GM12878 (cell line): ENCODE measurements around the gene LPIN1. TPM values are rescaled to one million over a fixed set of nuclear protein-coding genes. Genes with fewer than 3 reads are reported as not detected.

Experiments used
- ATAC-seq: fragments of 200-7000 bp; cut with Tn5 transposase; 3 replicates; pipeline ENCODE4 v1.9.1; 2020; ENCODE audit warnings: mild to moderate bottlenecking, moderate library complexity
- BruUV-seq: library from RNA; stranded (reverse); fragments of 400-500 nt; replicated peaks from 2 replicates; lab custom pipeline; 2021; lab: Mats Ljungman, UMichigan
- CTCF ChIA-PET: fragments of 300-600 bp; sonication (Branson Sonifier 250); formaldehyde crosslinking; extraction: SDS; loops from one replicate; lab custom pipeline; 2021; ENCODE audit warnings: inconsistent platforms; lab: Yijun Ruan, JAX
- POLR2A ChIA-PET: fragments of 350-600 bp; formaldehyde crosslinking; extraction: SDS; loops from one replicate; lab custom pipeline; 2021; ENCODE audit warnings: inconsistent platforms; lab: Charles Lee
- RAD21 ChIA-PET: fragments of 300-600 bp; sonication (Branson Sonifier 250); formaldehyde crosslinking; loops from one replicate; lab custom pipeline; 2023; ENCODE audit warnings: antibody characterized with exemption; ENCODE audit not compliant: unreplicated experiment; lab: Charles Lee
- SMC1A ChIA-PET: fragments of 300-600 bp; sonication (Branson Sonifier 250); formaldehyde crosslinking; loops from one replicate; lab custom pipeline; 2023; ENCODE audit not compliant: unreplicated experiment, uncharacterized antibody; lab: Charles Lee
- DNase-seq: peaks from one replicate; pipeline ENCODE4 v3.0.0-alpha.2; 2011; ENCODE audit warnings: low read depth, low spot score
- FAIRE-seq: peaks from 3 replicates; lab custom pipeline; 2011; peaks lifted over from hg19 to GRCh38; lab: Jason Lieb, UNC
- H2AFZ ChIP-seq: 2 replicates; pipeline ENCODE4 v1.6.0; 2011; ENCODE audit warnings: low read depth, low read length, control low read depth; ENCODE audit not compliant: control insufficient read depth
- H3K27ac ChIP-seq: 2 replicates; pipeline ENCODE4 v1.5.1; 2011; ENCODE audit warnings: control low read depth; ENCODE audit not compliant: control insufficient read depth, insufficient read depth
- H3K27me3 ChIP-seq, 2 experiments: replicated peaks in 1 of 2; 2 replicates each; pipeline versions ENCODE4 v1.6.0 to v1.6.1; 2011; ENCODE audit warnings: low read length in 1 of 2; ENCODE audit not compliant: control insufficient read depth in 2 of 2, insufficient read depth in 2 of 2
- H3K36me3 ChIP-seq, 2 experiments: 2 replicates each; pipeline ENCODE4 v1.5.1; 2011; ENCODE audit warnings: low read length in 1 of 2; ENCODE audit not compliant: control insufficient read depth in 2 of 2, insufficient read depth in 2 of 2
- H3K4me1 ChIP-seq: 2 replicates; pipeline ENCODE4 v1.6.1; 2011; ENCODE audit warnings: mild to moderate bottlenecking, low read length, moderate library complexity, mixed read lengths; ENCODE audit not compliant: control insufficient read depth, insufficient read depth
- H3K4me2 ChIP-seq: 2 replicates; pipeline ENCODE4 v1.6.0; 2011; ENCODE audit warnings: control low read depth; ENCODE audit not compliant: control insufficient read depth, insufficient read depth
- H3K4me3 ChIP-seq: fragments of 200-600 bp; sonication (generic); 2 replicates; pipeline ENCODE4 v1.5.1; 2016
- H3K79me2 ChIP-seq: 2 replicates; pipeline ENCODE4 v1.6.0; 2011; ENCODE audit warnings: low read length; ENCODE audit not compliant: control insufficient read depth, insufficient read depth
- H3K9ac ChIP-seq: 2 replicates; pipeline ENCODE4 v1.8.0; 2011; ENCODE audit warnings: low read length, control low read depth, mixed read lengths; ENCODE audit not compliant: control insufficient read depth, insufficient read depth
- H3K9me3 ChIP-seq: replicated peaks from 3 replicates; pipeline ENCODE4 v1.5.1; 2011; ENCODE audit warnings: mild to moderate bottlenecking, low read length; ENCODE audit not compliant: control insufficient read depth, insufficient read depth
- H4K20me1 ChIP-seq: 2 replicates; pipeline ENCODE4 v1.6.0; 2011; ENCODE audit not compliant: control insufficient read depth, insufficient read depth
- ASH2L ChIP-seq: fragments of 300-600, 200-600 bp; sonication (generic); IDR thresholded peaks from 2 replicates; pipeline ENCODE4 v1.6.1; 2017; ENCODE audit warnings: low read depth, mild to moderate bottlenecking, borderline replicate concordance
- ATF2 ChIP-seq: IDR thresholded peaks from 2 replicates; pipeline ENCODE4 v1.6.1; 2012; ENCODE audit warnings: low read length, inconsistent platforms
- CBX5 ChIP-seq: sonication (generic); IDR thresholded peaks from 2 replicates; pipeline ENCODE4 v1.6.1; 2016; ENCODE audit warnings: low read depth, moderate library complexity, mild to moderate bottlenecking, inconsistent platforms
- CREB1 ChIP-seq: IDR thresholded peaks from 2 replicates; pipeline ENCODE4 v1.6.1; 2012; ENCODE audit warnings: low read depth, mild to moderate bottlenecking, inconsistent platforms
- HSF1 ChIP-seq: fragments of 150-350 bp; IDR thresholded peaks from 2 replicates; pipeline ENCODE4 v1.6.1; 2014; ENCODE audit warnings: mild to moderate bottlenecking, low read depth, low read length
- JUND ChIP-seq: IDR thresholded peaks from 2 replicates; pipeline ENCODE4 v1.6.1; 2012; ENCODE audit warnings: low read depth, mild to moderate bottlenecking, low read length, improper control_type of control experiment, moderate library complexity
- MXI1 ChIP-seq: fragments of 150-350 bp; IDR thresholded peaks from 2 replicates; pipeline ENCODE4 v1.6.1; 2011; ENCODE audit warnings: low read depth, mild to moderate bottlenecking, inconsistent platforms, low read length, improper control_type of control experiment
- NFIC ChIP-seq: IDR thresholded peaks from 2 replicates; pipeline ENCODE4 v1.6.1; 2012; ENCODE audit warnings: low read depth, mild to moderate bottlenecking, inconsistent platforms, low read length, moderate library complexity
- RCOR1 ChIP-seq: conservative IDR thresholded peaks from 2 replicates; pipeline ENCODE4 v1.6.1; 2012; ENCODE audit warnings: low read depth, low read length, improper control_type of control experiment
- REST ChIP-seq: IDR thresholded peaks from 2 replicates; pipeline ENCODE4 v1.6.1; 2012; ENCODE audit warnings: mild to moderate bottlenecking, low read depth, low read length
- SMAD5 ChIP-seq: IDR thresholded peaks from 2 replicates; pipeline ENCODE4 v1.6.1; 2016; ENCODE audit warnings: antibody characterized with exemption, low read depth
- WGBS: methylation state at CpG from one replicate; pipeline ENCODE4 v1.1.6; 2016; ENCODE audit warnings: low lambda C conversion rate; ENCODE audit not compliant: insufficient replicate concordance, insufficient coverage; ENCODE audit errors: missing lambda C conversion rate; 5-methylcytosine and 5-hydroxymethylcytosine counted together
- in situ Hi-C: fragments of 300-500 bp; cut with MboI; formaldehyde crosslinking; loops from 9 replicates; pipeline ENCODE4 v1.14.3; 2018; ENCODE audit warnings: mixed read lengths
- intact Hi-C: fragments of 100-400 bp; cut with micrococcal nuclease; formaldehyde crosslinking; loops from one replicate; pipeline ENCODE4 v1.14.2; 2022; ENCODE audit not compliant: unreplicated experiment
- polyA plus RNA-seq, 11 experiments: library from polyadenylated mRNA; depleted of rRNA in 4 of 11; unstranded in 6 of 11; stranded (reverse) in 5 of 11; fragments of >200 nt; fragmentation: Nextera tagmentation in 4 of 11; fragmentation: Illumina TruSeq in 1 of 11; extraction: Ambion mirVana in 4 of 11; extraction: Trizol in 1 of 11; gene quantifications; 1 replicate in 1 of 11; 2 replicates in 10 of 11; pipeline versions ENCODE4 v1.2.1 to v1.2.3, GENCODE V29; 2011 to 2016; ENCODE audit warnings: inconsistent platforms in 2 of 11, missing spikeins in 2 of 11, low read depth in 1 of 11
- total RNA-seq, 4 experiments: library from RNA; depleted of rRNA in 3 of 4; stranded (reverse); fragments of >200 nt in 3 of 4; fragmentation: Illumina TruSeq in 1 of 4; extraction: Trizol in 1 of 4; gene quantifications; 2 replicates each; pipeline versions ENCODE4 v1.2.1 to v1.2.3, GENCODE V29; 2013 to 2021
- TF ChIP-seq, protein P1 (sequence below): fragments of 450-650 bp; formaldehyde crosslinking; IDR thresholded peaks from 2 replicates; pipeline ENCODE4 v1.5.0; 2022; ENCODE audit warnings: mild to moderate bottlenecking, missing genetic modification characterization

The LPIN1 gene
- total and polyA plus RNA-seq, 10 of the 15 experiments (the other 5 are each of a cell fraction or from before 2014, with no cell fraction given): 18.8 to 82.5 (median 50.3) TPM

- SMC1A ChIA-PET: interaction anchor here (1.1 to 16.4 kb wide), 11 partner anchors 11 to 255 kb away, joined by 3 to 222 read pairs (median 4); partner anchors contain the start of gene LPIN1
- 2% methylated on average over 15 of the region's 15 CpGs for WGBS
- in situ Hi-C loops: no loop called here
- TF ChIP-seq CREB1 (no peak), MXI1 (no peak), CBX5 (no peak), SMAD5 (no peak), ATF2 (no peak), NFIC (no peak; the same call in none of the 2 replicates), ASH2L (no peak), HSF1 (no peak), JUND (no peak), RCOR1 (no peak), REST (no peak)
- TF ChIP-seq, protein P1, sequence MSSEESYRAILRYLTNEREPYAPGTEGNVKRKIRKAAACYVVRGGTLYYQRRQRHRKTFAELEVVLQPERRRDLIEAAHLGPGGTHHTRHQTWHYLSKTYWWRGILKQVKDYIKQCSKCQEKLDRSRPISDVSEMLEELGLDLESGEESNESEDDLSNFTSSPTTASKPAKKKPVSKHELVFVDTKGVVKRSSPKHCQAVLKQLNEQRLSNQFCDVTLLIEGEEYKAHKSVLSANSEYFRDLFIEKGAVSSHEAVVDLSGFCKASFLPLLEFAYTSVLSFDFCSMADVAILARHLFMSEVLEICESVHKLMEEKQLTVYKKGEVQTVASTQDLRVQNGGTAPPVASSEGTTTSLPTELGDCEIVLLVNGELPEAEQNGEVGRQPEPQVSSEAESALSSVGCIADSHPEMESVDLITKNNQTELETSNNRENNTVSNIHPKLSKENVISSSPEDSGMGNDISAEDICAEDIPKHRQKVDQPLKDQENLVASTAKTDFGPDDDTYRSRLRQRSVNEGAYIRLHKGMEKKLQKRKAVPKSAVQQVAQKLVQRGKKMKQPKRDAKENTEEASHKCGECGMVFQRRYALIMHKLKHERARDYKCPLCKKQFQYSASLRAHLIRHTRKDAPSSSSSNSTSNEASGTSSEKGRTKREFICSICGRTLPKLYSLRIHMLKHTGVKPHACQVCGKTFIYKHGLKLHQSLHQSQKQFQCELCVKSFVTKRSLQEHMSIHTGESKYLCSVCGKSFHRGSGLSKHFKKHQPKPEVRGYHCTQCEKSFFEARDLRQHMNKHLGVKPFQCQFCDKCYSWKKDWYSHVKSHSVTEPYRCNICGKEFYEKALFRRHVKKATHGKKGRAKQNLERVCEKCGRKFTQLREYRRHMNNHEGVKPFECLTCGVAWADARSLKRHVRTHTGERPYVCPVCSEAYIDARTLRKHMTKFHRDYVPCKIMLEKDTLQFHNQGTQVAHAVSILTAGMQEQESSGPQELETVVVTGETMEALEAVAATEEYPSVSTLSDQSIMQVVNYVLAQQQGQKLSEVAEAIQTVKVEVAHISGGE (CRISPR knock-in tag): no peak
Observed at GRCh38 chr2:11753886-11754699, 7.7 kb downstream of the LPIN1 start.

More at GRCh38 chr2:11753886-11754699, 7.7 kb downstream of the LPIN1 start:
- no TSS peak for BruUV-seq
- Histone ChIP-seq H3K27me3 (no peaks in the 10 kb centered on the region), H3K9ac (peak overlapping the region; percentile 83), H4K20me1 (no peaks in the 10 kb centered on the region), H2AFZ (peak overlapping the region; percentile 23), H3K4me2 (peak overlapping the region; percentile 98), H3K36me3 (peaks cover 0 to 2% of the 10 kb centered on the region in 2 experiments; a peak in 1 of 4 replicates), H3K9me3 (no peaks in the 10 kb centered on the region), H3K79me2 (peaks cover 43% of the 10 kb centered on the region), H3K4me1 (peaks cover 59% of the 10 kb centered on the region), H3K4me3 (peak overlapping the region; percentile 66), H3K27ac (peak overlapping the region; percentile 97)
- POLR2A ChIA-PET: interaction anchor here (0.6 to 7.0 kb wide), 12 partner anchors 9 to 1009 kb away, joined by 3 to 84 read pairs (median 4); partner anchors contain the start of gene LPIN1
- DNase-seq (peak; percentile 48), ATAC-seq (peak; percentile 38), FAIRE-seq (peak; percentile 13)
- intact Hi-C loops: loop anchor here (5.0 kb wide), 1 partner anchor 113 kb away; no protein-coding TSS in a partner anchor
- CTCF ChIA-PET: interaction anchor here (0.7 to 28.9 kb wide), 8 partner anchors 13 to 974 kb away, joined by 3 to 684 read pairs (median 7); partner anchors contain the start of gene LPIN1
- RAD21 ChIA-PET: interaction anchor here (0.5 to 4.6 kb wide), 13 partner anchors 7 to 279 kb away, joined by 3 to 51 read pairs (median 4); partner anchors contain the start of gene LPIN1
